ENCODE results near the gene CHD2.
A peak's percentile ranks its signal among the peaks of the same experiment; 100 is the strongest.

The CHD2 gene

DNA sequence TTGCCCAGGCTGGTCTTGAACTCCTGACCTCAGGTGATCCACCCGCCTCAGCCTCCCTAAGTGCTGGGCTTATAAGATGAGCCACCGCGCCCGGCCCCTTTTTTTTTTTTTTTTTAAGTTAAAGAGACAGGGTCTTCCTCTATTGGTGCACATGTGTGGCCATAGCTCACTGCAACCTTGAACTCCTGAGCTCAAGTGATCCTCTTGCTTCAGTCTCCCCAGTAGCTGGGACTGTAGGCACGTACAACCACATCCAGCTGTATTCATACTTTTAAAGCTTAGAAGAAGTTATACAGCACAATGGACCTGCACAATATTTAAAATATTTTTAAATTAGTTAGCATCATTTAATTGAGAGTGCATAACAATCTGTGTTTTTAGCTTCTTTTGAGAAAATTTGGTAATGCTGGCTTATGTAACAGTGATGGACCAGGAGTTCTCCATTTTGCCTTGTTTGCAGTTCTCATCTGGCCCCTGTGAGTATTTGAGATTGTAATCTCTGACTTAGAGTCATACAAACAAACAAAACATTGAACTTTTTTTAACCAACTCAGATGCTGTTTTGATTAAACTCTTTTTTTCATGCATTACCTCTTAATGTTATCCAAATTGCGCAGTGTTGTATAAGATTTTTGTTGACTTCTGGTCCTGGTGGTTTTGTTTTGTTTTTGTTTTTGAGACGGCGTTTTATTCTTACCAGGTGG, 33.0 kb downstream of the CHD2 start:
- DNase-seq, result no peak

DNA sequence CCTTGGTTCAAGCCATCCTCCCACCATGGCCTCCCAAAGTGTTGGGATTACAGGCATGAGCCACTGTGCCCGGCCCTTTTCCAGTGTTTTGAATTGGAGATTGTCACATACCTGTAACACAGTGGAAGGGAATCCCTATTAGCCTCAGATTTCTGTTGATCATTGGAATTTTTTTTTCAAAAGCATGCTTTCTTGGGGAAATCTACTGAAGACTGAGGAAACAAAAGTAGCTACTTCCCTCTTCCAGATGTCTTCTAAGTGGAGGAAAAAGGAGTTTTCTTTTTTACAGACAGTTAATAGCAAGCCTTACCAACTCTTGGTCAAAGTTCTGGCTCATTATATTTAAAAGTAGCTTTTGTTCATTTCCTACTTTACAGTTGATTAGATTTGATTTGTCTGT, 33.7 kb downstream of the CHD2 start:
- DNase-seq, result no peak

DNA sequence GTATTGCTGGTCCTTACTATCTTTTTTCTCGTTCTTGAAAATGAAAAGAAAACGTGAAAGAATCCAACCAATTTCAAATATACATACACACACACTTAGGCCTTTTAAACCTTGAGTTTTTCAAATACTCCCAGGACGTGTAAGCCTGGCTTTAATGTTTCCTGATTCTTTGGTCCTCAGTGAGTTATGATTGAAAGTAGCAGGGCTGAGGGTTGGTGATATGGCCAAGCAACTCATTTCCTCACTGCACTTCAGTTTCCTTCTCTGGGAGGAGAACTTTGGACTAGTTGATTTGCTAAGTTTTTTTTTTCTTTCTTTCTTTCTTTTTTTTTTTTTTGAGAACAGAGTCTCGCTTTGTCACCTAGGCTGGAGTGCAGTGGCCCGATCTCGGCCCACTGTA, 34.6 kb downstream of the CHD2 start:
- DNase-seq, result no peak

DNA sequence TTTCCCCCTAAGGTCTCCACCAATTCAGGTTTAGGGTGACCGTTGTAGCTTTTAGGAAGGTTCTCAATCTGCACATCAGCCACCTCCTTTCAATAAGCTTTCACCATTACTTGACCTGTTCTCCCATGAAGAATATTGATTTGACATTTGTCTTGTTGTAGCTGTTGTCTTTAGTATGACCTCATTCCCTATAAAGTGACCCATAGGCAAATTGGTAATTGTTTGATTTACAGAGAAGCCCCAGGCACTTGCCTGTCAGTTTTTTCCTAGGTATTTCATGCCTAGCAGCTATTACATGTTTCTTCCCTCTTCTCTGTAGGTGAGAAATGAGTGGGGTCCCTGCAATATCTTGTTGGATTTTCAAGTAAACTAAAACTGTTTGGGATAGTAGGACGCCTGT, 36.0 kb downstream of the CHD2 start:
- DNase-seq, result no peak

DNA sequence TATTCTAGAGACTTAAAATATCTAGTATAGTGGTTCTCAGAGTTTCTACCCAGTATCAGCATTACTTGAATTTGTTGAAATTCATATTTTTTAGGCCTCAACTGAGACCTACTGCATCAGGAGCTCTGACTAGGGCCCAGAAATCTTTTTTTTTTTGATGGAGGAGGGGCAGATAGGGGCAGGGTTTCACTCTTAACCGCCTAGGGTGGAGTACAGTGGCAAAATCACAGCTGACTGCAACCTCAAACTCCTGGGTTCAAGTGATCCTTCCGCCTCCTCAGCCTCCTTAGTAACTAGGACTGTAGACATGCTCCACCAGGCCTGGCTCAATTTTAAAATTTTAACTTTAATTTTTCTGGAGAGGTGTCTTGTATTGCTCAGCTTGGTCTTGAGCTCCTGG, 36.6 kb downstream of the CHD2 start:
- no peak for DNase-seq

DNA sequence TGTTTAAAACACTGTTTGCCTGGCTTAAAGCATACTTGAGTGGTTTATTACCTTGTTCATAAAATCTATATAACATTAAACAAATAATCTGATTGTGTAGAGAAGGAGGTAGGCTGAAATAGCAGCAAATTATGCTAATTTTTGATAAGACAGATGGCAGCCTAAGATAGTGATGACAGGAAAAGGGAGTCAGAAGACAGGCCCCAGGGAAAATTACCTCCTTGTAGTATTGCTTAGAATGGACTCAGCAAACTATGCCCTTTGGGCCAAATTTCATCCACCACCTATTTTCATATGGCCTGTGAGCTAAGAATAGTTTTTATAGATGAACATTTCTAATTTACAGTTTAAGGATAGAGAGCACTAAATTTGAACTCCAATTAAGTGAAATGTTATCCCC, 37.8 kb downstream of the CHD2 start:
- DNase-seq, result no peak

DNA sequence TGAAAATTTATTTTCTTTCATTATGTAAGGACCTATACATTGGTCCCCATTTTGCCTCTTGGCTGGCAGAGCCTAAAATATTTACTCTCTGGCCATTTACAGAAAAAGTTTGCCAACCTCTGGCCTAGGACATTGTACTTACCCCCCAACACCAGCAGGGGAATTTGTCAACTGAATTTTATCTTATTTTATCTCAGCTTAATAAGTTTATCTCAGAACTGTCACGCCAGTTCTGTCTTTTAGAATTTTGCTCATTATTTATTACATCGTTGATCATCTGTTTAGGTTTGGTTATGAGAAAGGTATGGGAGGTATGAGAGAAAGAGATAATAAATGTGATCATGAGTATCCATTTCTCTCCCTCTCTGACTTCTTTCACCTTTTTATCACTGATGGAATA, 38.3 kb downstream of the CHD2 start:
- no peak for DNase-seq

DNA sequence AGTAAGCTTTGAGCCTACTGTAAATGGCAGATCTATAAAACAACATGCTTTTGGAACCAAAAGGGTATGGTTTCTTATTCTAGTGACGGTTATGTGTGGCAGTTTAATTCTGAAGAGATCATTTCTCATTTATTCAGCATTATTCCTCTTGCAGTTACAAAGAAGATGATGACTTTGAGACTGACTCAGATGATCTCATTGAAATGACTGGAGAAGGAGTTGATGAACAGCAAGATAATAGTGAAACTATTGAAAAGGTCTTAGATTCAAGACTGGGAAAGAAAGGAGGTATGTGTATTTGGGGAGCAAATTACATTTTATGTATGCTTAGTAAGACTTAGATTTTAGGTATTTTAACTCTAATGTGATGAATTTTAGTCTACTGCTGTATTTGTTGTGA, 41.5 kb downstream of the CHD2 start:
- no peak for DNase-seq

DNA sequence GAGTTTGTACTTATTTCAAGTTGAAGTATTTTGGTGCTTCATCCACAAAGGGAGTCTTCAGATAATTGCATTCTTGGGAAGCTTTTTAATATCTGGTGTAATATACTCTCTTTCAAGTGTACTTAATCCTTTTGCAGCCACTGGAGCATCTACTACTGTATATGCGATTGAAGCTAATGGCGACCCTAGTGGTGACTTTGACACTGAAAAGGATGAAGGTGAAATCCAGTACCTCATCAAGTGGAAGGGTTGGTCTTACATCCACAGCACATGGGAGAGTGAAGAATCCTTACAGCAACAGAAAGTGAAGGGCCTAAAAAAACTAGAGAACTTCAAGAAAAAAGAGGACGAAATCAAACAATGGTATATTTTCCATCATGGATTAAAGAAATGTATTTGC, 42.6 kb downstream of the CHD2 start:
- no peak for DNase-seq

DNA sequence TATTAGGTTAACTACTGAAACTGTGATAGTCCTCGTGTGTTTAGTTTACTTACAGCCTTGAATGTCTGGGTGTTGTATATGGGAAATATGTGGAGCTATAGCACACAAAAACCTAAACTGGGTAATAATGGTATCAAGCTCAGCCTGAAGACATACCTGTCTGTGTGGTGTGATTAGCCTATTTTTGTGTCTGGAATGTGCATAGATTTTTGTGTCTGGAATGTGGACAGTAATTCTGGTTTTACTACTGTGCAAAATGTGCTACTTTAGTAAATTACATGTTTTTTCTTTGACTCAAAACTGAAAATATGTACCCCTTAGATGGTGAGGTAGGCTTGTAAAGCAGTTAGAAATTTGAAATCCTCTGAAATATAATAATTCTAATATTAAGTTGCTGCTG, 43.5 kb downstream of the CHD2 start:
- DNase-seq, result no peak

DNA sequence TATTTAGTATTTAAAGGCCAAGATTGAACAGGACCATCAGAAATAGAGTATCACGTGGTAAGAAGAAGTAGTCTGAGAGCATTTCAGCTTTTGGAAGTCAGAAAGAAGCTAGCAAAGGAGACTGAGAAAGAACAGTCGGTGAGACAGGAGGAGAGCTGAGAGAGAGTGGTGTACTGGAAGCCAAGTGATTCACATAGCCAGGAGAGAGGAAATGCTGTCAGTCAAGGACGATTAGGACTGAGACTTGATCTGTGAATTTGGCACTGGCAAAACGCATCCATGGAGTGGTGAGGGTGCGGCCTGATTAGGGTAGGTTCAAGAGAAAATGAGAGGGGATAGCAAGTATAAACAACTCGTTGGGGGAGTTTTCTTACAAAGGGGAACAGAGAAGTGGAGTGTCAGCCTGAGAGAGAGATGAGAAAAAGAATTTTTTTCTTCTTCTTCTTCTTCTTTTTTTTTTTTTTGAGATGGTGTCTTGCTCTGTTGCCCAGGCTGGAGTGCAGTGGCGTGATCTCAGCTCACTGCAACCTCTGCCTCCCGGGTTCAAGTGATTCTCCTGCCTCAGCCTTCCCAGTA, 44.9 kb downstream of the CHD2 start:
- no peak for DNase-seq

DNA sequence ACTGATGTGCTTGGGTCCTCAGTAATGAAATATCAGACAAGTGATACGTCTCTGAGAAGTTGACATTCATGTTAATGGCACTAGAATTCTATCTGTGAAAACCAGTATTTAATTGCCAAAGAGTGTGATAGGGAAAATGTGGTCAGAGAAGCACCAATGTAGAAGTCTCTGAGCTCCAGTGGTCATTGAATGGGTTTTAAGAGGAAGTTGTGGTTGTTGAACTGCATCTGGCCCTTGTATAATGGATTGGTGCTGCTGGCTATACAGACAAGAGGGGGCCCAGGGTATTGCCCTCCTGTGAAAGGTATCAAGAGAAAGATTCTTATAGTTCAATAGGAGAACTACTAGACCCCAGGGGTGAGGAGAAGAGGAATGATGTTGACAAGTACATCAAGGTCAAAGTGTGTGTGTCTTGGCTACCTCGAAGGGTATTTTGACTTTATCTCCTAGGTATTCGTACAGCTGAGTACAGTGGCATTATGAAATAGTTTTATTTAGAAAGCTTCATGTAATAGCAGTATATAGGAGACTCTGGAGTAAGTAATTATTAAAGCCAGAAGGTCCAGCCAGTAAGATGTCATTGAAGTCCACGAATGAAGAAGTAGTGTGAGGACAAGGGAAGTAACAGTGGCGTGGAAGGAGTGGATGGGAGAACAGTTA, 47.1 kb downstream of the CHD2 start:
- no peak for DNase-seq

DNA sequence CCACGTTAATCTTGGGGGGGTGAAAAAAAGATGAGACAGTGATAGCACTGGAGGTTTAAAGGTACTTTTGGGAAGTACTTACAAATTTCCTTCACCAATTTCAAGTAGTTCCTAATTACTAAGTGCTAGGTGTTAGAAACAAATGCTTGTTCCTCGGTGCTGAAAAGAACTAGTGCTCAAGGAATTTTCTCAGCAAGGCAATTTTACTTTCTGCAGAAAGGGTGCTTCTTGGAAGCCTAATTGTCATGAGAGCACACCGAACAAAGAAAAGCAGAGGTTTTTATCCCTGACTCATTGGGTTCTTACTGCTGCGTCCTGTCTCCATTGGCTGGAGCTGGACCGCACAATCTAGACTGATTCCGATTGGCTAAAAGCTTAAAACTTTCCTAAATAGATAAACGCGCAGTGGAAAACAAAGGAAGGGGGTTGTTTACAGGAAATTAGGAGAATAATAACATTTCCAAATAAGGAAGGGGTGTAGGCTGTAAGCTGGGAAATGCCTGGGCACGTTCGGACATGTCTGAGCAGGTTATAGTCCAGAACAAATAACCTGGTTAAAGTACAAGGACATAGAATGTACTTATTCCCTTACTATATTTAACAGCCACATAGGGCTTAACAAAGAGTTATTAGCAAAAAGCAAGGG, 49.6 kb downstream of the CHD2 start:
- no peak for DNase-seq

DNA sequence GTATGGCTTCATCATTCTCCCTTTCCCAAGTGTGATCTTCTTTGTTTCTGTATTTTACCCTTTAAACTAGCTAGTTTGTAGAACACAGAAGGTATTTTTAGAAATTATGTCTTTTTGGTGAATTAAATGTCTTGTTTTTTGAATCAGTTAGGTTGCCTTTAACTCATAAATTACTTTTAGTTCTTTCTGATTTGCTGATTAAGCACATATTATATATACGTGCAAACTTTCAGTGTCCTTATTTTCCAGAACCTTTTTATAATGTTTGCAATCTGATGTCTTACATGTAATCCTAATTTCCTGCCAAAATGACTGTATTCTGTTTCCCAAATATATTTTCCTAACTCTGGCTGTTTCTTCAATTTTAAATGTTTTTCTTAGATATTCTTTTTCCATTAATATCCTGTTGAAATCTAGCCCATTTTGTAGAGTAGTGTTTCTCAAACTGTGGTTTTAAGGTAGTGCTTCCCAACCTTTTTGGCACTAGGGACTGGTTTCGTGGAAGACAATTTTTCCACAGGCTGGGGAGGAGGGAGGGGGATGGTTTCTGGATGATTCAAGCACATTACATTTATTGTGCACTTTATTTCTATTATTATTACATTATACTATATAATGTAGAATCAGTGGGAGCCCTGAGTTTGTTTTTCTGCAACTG, 51.8 kb downstream of the CHD2 start:
- no peak for DNase-seq

DNA sequence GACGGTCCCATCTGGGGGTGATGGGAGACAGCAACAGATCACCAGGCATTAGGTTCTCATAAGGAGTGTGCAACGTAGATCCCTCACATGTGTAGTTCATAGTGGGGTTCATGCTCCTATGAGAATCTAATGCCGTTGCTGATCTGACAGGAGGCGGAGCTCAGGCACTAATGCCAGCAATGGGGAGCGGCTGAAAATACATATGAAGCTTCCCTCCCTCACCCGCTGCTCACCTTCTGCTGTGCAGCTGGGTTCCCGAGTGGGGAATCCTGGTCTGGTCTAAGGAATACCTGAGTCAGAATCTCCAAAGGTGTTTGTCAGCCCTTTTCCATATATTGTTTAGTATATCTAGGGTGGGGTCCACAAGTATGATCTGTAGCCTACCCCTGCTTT, 52.3 kb downstream of the CHD2 start:
- DNase-seq, result no peak

DNA sequence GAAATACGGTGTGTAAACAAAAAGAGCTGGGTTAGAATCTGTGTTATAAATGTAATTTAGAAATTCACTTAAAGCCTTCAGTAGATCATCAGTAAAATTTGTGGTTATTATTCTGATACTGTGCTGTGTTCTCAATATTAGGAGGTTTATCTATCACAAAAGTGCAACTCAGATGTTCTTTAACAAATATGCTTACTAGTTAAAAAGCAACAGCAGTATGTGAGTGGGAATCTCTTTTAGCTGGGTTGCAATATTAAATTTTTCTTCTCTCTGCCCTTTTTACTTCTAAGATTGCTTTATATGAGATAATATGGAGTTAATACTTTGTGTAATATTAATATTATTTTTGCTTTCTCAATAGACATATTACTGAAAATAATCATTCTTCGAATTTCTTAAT, 53.4 kb downstream of the CHD2 start:
- DNase-seq, result no peak

DNA sequence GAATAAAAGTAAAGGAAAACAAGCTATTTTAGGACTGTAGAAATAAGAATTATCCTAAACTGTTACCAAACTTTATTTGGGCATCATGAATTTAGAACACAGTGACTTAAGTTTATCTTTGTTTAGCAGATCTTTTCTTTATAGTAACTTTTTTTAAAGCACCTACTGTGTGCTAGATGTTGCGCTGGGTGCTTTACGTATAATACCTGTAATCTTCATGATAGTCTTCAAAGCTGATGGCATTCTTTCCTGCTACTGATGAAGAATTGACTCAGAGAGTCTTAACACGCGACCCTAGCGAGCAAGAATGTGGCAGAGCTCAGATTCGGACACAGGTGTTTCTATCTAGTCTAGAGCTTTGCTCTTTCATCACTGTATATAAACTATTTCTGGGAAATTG, 53.9 kb downstream of the CHD2 start:
- DNase-seq, result no peak

DNA sequence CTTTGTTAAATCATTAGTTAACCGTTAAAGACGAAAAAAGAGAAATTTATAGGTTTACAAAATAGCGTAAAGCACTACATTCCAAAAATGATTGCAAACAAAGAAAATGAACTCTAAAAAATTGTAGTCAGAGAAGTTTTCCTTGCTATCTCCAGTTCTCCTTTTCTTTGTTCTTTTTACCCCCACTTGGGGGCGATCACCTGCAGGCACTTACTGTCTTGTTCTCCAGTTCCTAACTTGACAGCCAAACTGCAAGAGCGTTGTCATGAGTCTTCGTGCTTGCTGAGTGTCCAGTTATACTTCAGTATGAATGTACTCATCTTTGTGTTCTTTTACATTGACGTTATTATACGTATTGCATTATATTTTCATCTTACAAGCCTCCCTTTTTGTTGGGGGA, 54.5 kb downstream of the CHD2 start:
- no peak for DNase-seq

DNA sequence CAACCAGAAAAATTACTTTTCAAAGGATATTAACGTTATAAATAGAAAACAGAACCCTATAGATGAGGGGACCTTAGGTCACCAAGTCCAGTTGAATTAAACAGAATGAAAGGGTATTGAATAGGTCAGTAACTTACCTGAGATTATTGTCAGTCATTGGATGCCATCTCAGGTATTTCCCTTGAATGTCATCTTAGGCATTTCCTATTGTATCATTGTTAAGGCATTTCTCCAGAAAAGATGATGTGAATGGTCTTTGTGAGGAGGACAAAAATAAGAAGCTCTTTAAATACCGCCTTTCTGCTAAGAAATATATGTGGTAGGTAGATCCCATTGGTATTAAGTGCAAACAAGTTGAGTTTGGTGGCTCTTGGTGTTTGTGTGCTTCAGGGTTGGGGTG, 55.6 kb downstream of the CHD2 start:
- no peak for DNase-seq

DNA sequence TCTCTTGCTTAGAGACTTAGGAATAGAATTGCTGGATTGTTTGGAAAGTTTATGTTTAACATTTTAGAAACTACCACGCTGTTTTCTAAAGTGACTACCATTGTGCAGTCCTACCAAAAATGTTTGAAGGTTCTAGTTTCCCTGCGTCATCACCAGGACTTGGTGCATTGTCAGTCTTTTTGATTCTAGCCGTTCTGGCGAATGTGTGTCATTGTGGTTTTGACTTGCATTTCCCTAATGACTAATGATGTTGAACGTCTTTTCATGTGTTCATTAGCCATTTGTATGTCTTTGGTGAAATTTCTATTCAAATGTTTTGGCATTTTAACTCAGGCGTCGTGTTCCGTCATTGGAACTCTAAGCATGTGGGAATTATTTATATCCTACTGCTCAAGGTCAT, 58.0 kb downstream of the CHD2 start:
- DNase-seq, result peak; percentile 35

DNA sequence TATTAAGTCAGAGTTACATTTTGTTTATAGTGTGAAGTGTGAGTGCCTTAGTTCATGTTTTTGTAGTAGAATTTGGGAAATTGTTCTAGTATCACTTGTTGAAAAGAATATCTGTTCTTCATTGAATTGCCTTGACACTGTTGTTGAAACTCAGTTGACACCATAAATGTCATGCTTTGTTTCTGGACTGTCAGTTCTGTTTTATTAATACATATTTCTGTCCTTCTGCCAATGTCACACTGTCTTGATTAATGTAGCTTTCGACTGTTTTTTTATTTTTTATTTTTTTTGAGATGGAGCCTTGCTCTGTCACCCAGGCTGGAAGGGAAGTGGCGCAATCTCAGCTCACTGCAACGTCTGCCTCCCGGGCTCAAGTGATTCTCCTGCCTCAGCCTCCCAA, 59.1 kb downstream of the CHD2 start:
- DNase-seq, result no peak

DNA sequence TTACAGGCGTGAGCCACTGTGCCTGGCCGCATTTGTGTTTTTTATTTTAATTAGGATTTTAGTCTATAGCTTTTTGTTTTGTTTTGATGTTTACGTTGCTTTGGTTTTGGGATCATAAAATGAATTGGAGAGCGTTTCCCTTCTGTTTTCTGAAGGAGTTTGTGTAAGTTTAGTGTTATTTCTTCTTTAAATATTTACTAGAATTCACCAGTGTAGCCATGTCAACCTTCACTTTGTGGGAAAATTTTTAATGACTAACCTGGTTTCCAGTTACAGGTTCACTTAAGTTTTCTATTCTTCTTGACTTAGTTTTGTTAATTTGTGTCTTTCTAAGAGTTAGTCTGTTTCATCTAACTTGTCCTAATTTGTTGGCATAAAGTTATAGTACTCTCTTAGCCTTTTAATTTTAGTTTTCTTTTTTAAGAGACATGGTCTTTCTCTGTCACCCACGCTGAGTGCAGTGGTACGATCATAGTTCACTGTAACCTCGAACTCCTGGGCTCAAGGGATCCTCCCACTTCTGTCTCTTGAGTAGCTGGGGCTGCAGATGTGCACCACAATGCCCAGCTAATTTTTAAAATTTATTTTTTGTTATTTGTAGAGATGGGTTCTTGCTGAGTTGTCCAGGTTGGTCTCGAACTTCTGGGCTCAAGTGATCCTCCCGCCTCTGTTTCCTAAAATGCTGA, 61.0 kb downstream of the CHD2 start:
- no peak for DNase-seq

DNA sequence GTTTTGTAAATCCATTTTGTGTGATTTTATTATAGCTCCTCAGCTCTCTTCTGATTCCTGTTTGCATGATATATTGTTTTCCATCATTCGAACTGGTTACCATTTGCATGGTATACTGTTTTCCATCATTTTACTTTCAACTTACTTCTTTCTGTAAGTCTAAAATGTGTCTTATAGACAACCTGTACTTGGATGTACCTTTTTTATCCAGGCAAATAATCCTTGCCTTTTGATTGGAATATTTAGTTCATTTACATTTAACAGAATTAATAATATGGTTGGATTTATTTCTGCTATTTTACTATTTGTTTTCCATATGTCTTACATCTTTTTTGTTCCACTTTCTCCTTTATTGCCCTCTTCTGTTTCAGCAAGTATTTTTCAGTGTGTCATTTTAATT, 62.8 kb downstream of the CHD2 start:
- no peak for DNase-seq
